ENCODE data around the gene SANBR.

SANBR gene

DNA sequence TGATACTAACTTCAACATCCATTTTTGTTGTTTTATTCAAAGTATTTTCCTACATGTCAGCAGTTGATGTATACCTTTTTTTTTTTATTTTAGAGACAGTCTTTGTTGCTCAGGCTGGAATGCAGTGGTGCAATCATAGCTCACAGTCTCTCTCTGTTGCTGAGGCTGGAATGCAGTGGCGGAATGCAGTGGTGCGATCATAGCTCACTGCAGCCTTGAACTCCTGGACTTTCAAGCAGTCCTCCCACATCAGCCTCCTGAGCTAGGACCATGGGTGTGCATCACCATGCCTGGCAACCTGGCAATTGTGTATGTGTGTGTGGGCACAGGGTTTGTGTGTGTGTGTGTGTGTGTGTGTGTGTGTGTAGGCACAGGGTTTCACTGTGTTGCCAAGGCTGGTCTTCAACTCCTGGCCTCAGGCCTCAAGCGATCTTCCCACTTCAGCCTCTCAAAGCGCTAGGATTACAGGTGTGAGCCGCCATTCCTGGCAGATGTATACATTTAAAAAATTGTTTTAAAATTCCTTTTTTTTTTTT is 24.8 kb downstream of the SANBR start:
- no peak for DNase-seq (ENCODE audit: low read depth)

DNA sequence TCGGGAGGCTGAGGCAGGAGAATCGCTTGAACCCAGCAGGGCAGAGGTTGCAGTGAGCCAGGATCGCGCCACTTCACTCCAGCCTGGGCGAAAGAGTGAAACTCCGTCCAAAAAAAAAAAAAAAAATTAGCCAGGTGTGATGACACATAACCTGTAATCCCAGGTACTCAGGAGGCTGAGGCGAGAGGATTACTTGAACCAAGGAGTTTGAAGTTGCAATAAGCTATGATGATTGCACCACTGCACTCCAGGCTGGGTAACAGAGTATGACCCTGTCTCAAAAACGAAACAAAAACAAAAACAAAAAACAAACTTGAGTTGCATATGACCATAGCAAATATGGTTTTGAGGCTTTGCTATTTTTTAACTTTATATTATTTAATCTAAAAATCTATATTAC is 25.8 kb downstream of the SANBR start:
- DNase-seq (ENCODE audit: low read depth), result no peak

DNA sequence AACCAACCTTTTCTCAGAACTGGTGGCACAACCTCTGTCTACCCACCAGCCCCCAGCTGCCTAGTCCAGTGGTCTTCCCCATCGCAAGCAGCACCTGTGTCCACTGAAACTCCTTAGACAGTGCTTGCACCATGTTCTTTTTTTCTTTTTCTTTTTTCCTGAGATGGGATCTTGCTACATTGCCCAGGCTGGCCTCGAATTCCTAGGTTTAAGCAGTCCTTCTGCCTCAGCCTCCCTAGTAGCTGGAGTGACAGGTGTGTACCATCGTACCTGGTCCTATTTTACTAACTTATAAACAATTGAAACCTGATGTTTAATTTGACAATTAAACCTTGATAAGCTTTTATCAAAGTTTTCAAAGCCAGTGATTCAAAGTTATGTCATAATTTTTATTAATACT is 30.8 kb downstream of the SANBR start:
- no peak for DNase-seq (ENCODE audit: low read depth)

DNA sequence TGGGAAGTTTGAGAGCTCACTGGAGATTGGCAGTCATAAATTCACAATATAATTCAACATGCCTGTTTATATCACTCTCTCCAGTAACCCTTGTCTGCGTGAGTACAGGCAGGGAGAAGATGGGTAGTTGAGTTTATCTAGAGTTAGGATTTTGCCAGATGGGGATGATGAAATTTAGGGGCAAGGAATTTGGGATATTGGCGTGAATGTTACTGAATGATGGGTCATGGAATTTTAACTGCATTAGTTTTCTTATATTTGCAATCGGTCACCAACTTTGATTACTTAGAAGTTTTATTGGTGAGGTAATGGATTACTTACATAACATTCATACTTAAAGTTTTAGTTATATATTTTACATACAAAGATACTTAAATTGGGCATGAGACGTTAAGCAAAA is 35.1 kb downstream of the SANBR start:
- DNase-seq (ENCODE audit: low read depth), result peak; percentile 78

DNA sequence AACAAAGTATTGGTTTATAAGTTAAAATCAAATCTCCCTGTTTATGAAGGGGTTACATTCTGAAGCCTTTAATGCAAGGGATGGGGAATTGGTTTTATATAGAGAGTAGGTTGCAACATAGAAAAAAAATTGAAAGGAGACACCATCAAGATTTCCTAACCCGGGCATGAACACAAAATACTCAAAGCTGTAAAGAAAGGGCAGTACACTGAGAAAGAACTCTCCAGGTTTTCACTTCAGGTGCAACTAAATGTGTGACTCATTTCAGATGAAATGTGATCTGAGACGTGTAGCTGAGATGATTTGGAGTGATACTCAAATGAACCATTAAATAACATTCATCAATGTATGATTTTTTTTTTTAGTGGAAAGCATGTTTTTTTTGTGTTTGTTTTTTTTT is 43.6 kb downstream of the SANBR start:
- DNase-seq (ENCODE audit: low read depth), result no peak

DNA sequence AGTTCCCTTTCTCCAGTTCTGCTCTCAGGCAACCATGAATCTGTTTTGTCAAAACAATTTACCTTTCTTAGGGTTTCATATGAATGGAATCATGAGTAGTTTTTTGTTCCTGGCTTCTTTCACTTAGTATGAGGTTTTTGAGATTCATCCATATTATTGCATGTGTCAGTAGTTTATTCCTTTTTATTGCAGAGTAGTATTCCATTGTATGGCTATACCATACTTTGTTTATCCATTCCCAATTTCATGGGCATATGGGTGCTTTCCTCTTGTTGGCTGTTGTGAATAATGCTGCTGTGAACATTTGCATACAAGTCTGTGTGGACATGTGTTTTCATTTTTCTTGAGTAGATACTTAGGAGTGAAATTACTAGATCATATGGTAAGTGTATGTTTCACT is 46.0 kb downstream of the SANBR start:
- no peak for DNase-seq (ENCODE audit: low read depth)

DNA sequence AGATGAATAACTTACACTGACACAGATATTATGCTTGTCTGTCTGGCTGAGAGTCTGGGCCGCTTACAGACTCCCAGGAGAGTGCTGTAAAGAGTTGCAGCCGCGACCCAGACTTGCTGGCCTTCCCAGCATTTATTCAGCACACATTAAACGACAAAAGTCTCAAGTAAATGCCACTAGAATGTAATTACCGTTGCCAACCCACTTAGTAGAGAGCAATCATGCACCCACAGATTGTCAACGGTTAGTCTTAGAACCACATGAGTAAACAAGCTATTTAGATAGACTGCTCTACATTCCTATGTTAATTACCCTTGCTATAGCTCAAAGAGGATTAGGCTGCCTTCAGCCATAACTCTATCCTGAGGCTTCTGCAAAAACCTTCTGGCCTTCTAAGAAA is 48.5 kb downstream of the SANBR start:
- no peak for DNase-seq (ENCODE audit: low read depth)
